ENCODE results near the gene PLLP. TPM values are rescaled to one million over a fixed set of nuclear protein-coding genes. Genes with fewer than 3 reads are reported as not detected.

PLLP gene
- total and polyA plus RNA-seq, 9 of the 15 experiments (the other 6 are each of a cell fraction or from before 2014, with no cell fraction given), result 0.09 to 0.96 (median 0.27) TPM

DNA sequence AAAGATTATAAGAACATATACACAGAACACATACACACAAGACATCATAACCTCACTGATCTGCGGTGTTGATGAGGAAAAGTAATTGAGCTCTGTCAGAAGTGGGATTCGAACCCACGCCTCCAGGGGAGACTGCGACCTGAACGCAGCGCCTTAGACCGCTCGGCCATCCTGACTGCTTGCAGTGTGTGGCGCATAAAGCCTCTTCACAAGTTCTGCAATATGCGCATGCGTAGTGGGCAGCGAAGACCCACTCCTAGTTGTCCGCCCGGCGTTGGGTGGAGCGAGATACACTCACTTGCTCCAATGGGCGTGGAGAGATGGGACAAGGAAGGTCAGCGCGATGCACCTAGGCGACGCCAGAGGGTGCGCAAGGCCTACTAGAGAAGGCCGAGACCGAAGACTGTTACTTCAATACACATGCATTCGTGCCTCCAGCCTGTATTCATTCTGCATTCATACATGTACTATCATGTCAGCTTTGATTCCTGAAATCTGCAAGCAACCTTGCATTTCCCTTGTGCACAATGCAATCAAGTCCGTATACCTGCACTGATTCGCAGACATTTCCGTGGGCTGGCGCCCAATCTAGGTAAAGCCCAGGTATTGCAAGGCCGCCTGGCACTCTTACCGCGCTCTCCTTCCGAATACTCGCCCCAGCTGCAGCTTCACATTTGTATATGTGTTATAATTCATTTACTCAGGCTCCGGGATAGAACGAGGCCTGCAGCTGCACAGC, 16.1 kb upstream of the PLLP start (continued):
- TF ChIP-seq, protein P1, sequence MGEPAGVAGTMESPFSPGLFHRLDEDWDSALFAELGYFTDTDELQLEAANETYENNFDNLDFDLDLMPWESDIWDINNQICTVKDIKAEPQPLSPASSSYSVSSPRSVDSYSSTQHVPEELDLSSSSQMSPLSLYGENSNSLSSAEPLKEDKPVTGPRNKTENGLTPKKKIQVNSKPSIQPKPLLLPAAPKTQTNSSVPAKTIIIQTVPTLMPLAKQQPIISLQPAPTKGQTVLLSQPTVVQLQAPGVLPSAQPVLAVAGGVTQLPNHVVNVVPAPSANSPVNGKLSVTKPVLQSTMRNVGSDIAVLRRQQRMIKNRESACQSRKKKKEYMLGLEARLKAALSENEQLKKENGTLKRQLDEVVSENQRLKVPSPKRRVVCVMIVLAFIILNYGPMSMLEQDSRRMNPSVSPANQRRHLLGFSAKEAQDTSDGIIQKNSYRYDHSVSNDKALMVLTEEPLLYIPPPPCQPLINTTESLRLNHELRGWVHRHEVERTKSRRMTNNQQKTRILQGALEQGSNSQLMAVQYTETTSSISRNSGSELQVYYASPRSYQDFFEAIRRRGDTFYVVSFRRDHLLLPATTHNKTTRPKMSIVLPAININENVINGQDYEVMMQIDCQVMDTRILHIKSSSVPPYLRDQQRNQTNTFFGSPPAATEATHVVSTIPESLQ (CRISPR knock-in tag; IDR thresholded peaks at IDR 0.05), result no peak; the same call in 1 of the 2 replicates
- TF ChIP-seq CC2D1A (IDR thresholded peaks at IDR 0.05) (peak; percentile 84), MEF2D (tag; conservative IDR thresholded peaks at IDR 0.05; ENCODE audit: low read depth) (no peak; the same call in 1 of the 2 replicates), PYGO2 (tag; IDR thresholded peaks at IDR 0.05) (no peak), PHB (CRISPR knock-in tag; IDR thresholded peaks at IDR 0.05) (no peak), ZNF436 (CRISPR knock-in tag; IDR thresholded peaks at IDR 0.05) (no peak), SIN3A (IDR thresholded peaks at IDR 0.05; ENCODE audit: borderline replicate concordance in 2 of 2, control insufficient read depth in 1 of 2, low read depth in 2 of 2, low read length in 2 of 2) (no peak; a peak in 1 of 4 replicates), MAFG (tag; conservative IDR thresholded peaks at IDR 0.05) (no peak), ZNF384 (IDR thresholded peaks at IDR 0.05; ENCODE audit: low read depth, low read length) (no peak; the same call in 1 of the 2 replicates), ZBED1 (IDR thresholded peaks at IDR 0.05) (no peak), BRD4 (IDR thresholded peaks at IDR 0.05) (peak; percentile 59; the same call in 1 of the 2 replicates)
- TF ChIP-seq, protein P2, sequence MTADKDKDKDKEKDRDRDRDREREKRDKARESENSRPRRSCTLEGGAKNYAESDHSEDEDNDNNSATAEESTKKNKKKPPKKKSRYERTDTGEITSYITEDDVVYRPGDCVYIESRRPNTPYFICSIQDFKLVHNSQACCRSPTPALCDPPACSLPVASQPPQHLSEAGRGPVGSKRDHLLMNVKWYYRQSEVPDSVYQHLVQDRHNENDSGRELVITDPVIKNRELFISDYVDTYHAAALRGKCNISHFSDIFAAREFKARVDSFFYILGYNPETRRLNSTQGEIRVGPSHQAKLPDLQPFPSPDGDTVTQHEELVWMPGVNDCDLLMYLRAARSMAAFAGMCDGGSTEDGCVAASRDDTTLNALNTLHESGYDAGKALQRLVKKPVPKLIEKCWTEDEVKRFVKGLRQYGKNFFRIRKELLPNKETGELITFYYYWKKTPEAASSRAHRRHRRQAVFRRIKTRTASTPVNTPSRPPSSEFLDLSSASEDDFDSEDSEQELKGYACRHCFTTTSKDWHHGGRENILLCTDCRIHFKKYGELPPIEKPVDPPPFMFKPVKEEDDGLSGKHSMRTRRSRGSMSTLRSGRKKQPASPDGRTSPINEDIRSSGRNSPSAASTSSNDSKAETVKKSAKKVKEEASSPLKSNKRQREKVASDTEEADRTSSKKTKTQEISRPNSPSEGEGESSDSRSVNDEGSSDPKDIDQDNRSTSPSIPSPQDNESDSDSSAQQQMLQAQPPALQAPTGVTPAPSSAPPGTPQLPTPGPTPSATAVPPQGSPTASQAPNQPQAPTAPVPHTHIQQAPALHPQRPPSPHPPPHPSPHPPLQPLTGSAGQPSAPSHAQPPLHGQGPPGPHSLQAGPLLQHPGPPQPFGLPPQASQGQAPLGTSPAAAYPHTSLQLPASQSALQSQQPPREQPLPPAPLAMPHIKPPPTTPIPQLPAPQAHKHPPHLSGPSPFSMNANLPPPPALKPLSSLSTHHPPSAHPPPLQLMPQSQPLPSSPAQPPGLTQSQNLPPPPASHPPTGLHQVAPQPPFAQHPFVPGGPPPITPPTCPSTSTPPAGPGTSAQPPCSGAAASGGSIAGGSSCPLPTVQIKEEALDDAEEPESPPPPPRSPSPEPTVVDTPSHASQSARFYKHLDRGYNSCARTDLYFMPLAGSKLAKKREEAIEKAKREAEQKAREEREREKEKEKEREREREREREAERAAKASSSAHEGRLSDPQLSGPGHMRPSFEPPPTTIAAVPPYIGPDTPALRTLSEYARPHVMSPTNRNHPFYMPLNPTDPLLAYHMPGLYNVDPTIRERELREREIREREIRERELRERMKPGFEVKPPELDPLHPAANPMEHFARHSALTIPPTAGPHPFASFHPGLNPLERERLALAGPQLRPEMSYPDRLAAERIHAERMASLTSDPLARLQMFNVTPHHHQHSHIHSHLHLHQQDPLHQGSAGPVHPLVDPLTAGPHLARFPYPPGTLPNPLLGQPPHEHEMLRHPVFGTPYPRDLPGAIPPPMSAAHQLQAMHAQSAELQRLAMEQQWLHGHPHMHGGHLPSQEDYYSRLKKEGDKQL (CRISPR knock-in tag; IDR thresholded peaks at IDR 0.05; ENCODE audit: borderline replicate concordance), result no peak
- TF ChIP-seq, protein P3, sequence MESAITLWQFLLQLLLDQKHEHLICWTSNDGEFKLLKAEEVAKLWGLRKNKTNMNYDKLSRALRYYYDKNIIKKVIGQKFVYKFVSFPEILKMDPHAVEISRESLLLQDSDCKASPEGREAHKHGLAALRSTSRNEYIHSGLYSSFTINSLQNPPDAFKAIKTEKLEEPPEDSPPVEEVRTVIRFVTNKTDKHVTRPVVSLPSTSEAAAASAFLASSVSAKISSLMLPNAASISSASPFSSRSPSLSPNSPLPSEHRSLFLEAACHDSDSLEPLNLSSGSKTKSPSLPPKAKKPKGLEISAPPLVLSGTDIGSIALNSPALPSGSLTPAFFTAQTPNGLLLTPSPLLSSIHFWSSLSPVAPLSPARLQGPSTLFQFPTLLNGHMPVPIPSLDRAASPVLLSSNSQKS (CRISPR knock-in tag; IDR thresholded peaks at IDR 0.05), result no peak

Measured in K562 (cell line).